Suppressor macrophage treated with lipopolysaccharide for 1 hour (primary cell): Measurements from ENCODE around the gene TMEM247.
"Not testable (repeated sequence)": the region's sequence is repeated elsewhere in the genome, so short reads cannot be mapped to it uniquely, and the experiment has no call there.

Experiments
- DNase-seq, 3 donors: peaks; one replicate each; pipeline ENCODE4 v3.0.0-alpha.2; 2020 to 2022

TMEM247 gene

GRCh38 chr2:46517485-46517884 lies 38.1 kb downstream of the TMEM247 start:
- no peak for DNase-seq

- peak; percentile 41 to 56 (median 51) for DNase-seq
Measured at GRCh38 chr2:46518861-46519260, 39.5 kb downstream of the TMEM247 start.

DNA sequence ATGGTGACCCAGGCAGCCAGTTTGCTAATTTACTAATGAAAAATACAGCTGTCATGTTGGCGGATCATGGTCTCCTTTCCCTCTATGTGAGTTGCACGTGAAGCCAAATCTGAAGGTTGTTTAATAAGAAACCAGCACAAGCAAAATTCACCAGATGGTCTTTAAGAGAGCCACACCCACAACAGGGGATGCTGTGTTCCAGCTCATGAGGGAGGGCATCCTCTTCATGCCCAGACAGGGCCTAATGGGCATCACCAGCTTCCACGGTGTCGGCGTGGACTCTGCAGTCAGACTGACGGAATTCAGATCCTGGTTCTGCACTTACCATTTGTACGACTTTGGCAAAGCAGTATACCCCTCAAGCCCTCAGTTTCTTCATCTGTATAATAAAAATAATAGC lies 39.9 kb downstream of the TMEM247 start:
- no peak for DNase-seq

GRCh38 chr2:46520130-46520711 lies 40.9 kb downstream of the TMEM247 start:
- no peak for DNase-seq

DNA sequence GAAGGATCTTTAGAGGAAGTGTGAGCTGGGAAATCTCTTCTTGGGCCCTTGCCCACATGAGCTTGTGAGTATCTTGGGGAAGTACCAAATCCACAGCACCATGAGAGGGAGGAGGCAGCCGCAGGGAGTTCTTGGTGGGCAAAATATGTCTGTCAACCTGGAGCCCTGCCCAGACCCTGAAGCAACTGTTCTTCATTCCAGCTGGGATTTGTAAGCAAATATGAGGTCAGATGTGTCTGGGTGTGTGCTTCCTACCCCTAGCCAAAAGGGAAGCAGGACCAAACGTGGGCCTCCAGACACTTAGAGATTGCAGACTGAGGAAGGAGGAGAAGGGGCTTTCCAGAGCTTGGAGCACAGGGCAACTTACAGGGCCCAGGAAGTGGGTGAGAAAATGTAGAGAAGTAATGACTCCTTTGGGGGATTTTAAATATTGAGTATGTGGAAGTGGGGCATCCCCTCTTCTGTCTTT lies 41.9 kb downstream of the TMEM247 start:
- DNase-seq: peak; percentile 94 to 99 (median 96)

DNA sequence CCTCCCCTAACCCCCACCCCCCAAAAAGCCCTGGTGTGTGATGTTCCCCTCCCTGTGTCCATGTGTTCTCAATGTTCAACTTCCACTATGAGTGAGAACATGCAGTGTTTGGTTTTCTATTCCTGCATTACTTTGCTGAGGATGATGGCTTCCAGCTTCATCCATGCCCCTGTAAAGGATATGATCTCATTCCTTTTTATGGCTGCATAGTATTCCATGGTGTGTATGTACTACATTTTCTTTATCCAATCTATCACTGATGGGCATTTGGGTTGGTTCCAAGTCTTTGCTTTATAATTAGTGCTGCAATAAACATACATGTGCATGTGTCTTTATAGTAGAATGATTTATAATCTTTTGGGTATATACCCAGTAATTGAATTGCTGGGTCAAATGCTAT lies 43.0 kb downstream of the TMEM247 start:
- not testable (repeated sequence) for DNase-seq

GRCh38 chr2:46525522-46526155 lies 46.3 kb downstream of the TMEM247 start:
- peak; percentile 56 to 80 (median 65) for DNase-seq

- DNase-seq: no peak
Measured at GRCh38 chr2:46528880-46529279, 49.5 kb downstream of the TMEM247 start.

- peak; percentile 78 to 89 (median 82) for DNase-seq
Measured at GRCh38 chr2:46530639-46531038, 51.3 kb downstream of the TMEM247 start.

GRCh38 chr2:46531863-46532262 lies 52.5 kb downstream of the TMEM247 start:
- no peak for DNase-seq
